COR-L47 (cell line): ENCODE measurements around the gene GPR89A.
"Not testable (repeated sequence)": the region's sequence is repeated elsewhere in the genome, so short reads cannot be mapped to it uniquely, and the experiment has no call there.

Experiments used
- DNase-seq: peaks from one replicate; lab custom pipeline; 2025; lab: John Stamatoyannopoulos, UW

The GPR89A gene

DNA sequence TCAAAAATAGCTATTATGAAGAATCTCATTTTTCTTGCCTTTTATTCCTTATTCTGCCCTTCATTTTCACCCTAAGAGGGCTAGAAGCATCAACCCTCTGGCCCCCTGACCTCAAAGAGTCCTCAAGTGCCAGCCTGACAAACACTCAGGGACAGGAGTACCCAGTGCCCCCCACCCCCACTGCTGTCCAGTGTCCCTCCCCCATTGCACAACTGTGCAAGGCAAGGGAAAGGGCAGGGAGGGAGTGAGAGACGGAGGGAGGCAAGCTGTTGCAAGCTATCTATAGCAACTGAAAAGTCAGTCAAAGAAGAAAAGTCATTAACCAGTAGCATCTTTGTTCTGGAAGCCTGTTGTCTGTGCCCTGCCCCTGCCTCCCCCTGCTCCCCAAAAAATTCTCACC, 78.3 kb downstream of the GPR89A start:
- not testable (repeated sequence) for DNase-seq

DNA sequence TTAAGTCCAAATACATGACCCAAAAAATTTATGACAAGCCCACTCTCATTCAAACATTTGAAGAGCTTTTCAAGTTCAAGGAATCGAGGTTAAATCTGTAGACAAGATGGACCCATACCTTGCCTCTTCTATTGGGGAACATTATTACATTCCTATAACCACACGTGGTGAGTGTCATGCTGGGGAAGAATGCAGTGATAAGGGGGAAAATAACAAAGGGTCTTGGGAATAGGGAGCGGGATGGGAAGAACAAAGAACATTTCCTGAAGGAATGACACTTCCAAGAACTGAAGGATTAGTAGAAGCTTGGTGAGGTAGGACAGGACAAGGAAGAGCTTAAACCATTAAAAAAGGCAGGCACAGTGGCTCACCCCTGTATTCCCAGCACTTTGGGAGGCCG, 80.5 kb downstream of the GPR89A start:
- no peak for DNase-seq

DNA sequence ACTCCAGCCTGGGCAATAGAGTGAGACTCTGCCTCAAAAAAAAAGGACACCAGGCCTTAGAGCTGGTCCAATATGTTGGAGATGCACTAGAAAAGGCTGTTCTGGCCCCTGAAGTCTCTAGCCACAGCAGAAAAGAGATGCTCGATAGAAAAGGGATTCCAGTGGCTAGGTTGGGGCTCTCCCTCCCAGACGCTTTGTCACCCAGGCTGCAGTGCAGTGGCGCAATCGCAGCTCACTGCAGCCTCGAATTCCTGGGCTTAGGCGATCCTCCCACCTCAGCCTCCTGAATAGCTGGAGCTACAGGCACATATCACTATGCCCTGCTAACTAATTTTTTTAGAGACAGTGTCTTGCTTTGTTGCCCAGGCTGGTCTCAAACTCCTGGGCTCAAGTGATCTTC, 81.1 kb downstream of the GPR89A start:
- no peak for DNase-seq

DNA sequence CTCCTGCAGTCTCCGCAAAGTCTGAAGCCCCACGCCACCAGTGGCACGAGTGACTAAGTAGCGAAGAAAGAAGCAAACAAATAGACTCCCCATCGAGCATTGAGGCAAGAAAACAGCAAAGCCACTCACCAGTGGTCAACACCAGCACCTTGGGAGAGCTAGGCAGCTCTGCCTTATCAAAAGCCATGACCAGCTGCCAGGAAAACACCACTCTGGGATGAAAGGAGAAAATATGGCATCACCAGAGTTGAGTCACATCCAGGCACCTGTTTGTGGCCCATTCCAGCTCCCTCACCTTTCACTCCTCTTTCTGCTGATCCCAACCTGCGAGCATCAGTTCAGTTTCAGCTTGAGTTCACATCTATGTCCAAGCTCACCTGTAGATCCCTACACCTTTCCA, 82.1 kb downstream of the GPR89A start:
- no peak for DNase-seq

DNA sequence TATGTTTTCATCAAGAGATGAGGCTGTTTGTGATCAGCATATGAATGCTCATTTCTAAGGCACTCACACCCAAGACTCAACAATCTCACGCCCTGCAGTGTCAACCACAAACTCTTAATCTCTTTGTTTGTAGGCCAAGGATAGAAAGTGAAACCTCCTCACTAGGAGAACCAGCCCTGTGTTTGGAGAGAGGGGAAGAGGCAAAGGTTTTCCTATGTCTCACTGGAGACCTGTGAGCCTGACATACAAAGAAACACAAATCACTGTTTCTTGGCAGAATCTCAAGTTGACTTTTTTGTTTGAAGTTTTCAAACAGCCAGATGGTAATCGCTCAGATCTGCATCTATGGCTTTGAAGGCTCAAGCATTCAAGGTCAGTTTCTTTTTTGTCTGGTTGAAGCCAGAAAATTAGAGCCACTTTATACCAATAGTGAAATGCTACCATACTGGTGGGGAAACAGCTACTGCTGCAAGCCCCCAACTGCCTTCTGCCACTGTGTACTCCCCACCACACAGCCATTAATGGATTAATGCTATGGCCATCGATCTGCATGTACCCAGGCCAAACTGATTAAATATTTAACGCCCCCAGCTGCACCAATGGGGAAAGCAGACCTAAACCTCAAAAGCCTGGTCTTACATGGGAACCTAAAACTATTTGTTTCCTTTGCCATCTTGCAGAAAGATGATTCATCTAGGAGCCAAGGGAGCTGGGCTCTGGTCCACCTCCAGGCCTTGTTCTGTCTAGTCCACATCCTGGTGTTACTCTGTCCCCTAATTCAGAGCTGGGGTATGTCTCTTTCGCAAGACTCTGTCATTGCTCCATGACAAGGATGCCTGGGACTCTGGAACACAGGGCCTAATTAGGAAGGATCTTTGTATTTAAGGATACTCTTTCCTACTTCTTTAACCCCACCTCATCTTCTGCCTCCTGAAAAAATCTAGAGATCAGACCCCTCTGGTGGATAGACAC, 83.1 kb downstream of the GPR89A start:
- DNase-seq: no peak

DNA sequence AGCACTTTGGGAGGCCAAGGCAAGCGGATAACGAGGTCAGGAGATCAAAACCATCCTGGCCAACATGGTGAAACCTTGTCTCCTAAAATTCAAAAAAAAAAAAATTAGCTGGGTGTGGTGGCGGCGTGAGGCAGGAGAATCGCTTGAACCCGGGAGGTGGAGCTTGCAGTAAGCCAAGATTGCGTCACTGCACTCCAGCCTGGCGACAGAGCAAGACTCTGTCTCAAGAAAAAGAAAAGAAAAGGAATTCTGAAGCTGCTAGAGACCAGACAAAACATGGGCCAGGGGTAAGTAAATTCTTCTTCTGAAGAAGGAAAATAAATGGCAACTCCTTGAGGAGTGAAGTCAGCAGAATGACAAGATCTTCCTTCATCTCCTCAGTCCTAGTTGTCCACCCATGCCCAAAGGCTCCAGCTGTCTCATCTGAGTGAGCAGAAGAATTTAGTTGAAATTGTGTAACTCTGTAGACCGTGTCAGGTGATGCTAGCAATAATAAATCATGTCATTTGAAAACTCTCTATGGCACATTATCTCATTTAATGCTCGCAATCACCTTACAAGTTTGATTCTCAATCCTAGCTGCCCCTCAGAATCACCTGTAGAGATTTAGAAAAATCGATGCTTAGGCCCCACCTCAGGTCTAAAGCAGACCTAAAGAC, 85.1 kb downstream of the GPR89A start:
- no peak for DNase-seq

DNA sequence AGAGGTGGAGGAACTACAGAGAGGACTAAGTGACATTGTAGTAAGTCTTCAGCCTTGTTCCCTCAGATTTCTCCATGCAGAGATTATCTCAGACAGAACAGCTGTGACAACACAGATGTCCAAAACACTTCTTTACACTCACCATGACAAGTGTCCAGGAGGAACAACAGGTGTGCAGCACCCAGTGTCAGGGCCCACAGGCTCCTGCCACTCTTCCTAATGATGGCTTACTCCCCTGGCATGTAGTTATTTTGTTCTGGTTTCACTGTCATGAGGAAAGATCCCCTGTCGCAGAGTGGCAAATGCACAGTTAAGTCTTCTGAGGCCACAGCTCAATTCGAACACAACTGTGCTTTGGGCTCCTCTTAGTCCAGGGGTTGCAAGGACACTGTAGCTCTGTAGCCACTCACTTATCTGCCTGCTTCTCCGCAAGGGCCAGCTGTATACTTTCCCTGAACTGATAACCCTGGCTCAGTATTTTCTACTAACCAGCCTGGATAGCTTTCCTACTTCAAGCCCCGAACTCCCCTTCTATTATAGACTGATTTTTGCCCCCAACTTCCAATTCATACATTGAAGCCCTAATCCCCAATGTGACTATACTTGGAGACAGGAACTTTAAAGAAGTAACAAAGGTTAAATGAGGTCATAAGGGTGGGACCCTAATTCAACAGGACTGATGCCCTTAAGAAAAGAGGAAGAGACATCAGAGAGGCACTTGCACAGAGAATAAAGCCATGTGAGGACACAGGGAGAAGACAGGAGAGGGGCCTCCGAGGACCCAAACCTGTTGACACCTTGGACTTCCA, 88.2 kb downstream of the GPR89A start:
- DNase-seq: no peak

DNA sequence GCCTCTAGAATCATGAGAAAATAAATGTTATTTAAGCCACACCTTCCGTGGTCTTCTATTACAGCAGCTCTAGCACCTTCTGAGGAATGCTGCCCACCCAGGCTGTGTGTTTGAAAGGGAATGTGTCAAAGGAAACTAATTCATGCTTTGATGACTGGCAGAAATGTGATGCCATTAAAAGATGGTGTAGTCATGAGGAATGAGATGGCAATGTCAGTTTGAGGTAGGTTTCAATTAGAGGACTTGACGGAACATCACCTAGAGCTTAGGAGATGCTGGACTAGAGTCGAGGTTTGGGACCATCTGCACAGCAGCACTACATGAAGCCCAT, 88.8 kb downstream of the GPR89A start:
- DNase-seq: no peak

DNA sequence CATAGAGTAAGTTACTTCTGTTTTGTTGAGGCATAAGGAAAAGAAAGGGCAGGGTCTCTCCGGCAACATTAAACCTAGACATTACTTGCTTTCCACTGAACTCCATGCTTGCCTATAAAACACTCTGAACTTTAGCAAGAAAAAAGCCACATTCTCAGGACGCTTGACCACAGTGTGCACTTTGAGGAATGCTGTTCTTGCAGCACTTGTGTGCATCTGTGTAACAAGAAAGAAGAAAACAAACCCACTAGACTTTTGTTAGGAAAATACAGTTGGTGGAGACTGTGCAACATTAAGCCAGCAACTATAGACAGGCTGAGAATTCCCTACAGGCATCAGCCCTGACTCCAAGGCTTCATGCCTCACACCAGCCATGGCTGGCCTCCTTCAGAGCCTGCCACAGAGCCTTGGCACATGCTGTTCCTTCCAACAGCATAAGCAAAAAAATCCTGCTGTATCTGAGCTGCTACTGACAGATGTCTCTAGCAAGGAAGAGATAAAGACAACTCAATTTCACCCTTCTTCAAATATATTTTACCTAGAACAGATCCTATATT, 93.6 kb downstream of the GPR89A start:
- no peak for DNase-seq

DNA sequence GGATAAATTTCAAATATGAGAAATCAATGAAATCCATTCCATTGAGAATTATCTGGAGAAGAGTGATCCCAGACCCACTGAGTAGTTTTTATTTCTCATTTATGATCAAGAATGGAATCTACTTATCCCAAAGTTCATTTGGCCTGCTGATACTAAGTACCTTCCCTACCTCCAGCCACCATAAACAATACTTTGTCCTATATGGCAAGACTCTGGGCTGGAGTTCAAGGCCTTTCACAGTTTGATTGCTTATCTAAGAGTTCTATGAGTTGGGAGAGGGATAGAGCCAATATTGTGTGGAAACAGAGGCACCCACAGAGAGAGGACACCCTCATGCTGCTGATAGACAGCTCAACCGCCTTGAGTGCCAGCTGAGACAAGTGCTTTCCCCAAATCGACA, 94.3 kb downstream of the GPR89A start:
- no peak for DNase-seq

DNA sequence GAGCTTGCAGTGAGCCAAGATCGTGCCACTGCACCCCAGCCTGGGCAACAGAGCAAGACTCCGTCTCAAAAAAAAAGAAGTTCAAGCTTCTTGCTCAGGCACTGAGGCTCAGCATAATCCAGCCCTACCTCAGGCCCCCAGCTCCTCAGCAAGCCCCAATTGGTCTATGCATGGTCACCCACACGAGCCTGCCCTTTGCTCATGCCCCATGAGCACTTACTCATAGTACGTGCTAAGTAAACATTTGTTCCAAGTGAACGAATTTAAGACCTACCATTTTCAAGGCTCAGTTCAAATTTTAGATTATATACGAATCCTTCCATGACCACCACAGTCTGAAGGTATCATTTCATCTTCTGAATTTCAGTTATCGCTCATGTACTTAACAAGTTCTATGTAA, 95.0 kb downstream of the GPR89A start:
- no peak for DNase-seq

DNA sequence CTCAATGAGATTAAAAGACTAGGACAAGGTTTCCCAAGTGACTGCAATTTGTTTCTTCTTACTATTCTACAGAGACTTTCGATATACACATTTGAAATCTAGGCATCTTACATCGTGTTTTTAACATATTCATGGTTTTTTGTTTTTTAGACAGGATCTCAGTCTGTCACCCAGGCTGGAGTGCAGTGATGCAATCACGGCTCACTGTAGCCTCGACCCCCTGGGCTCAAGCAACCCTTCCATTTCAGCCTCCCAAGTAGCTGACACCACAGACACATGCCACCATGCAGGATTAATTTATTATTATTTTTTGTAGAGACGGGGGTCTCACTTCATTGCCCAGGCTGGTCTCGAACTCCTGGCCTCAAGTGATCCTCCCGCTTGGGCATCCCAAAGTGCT, 97.8 kb downstream of the GPR89A start:
- no peak for DNase-seq

DNA sequence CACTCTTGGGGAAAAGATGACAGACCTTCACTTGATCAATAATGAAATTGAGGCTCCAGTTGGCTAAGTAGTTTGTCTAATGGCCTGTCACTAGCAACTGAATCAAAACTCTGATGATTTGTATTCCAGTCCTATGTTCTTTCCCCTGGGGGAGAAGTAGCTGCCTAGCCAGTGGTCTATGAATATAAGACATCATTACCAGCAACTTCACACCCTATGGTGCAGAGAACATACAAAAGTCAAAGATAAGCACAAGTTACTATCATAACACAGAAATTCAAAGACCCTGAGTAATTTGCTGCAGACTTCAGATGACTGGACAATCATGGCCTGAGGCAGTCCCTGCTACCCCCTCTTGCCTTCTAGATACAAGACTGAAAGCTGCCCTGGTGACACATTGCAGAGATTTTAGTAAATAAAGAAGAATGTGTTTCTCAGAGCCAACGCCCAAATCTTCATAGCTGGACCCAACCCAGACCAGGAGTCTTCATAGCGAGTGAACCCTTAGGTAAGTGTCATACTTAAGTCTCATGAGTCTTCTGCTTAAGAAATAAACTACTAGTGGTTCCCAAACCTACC, 98.4 kb downstream of the GPR89A start:
- DNase-seq: no peak

DNA sequence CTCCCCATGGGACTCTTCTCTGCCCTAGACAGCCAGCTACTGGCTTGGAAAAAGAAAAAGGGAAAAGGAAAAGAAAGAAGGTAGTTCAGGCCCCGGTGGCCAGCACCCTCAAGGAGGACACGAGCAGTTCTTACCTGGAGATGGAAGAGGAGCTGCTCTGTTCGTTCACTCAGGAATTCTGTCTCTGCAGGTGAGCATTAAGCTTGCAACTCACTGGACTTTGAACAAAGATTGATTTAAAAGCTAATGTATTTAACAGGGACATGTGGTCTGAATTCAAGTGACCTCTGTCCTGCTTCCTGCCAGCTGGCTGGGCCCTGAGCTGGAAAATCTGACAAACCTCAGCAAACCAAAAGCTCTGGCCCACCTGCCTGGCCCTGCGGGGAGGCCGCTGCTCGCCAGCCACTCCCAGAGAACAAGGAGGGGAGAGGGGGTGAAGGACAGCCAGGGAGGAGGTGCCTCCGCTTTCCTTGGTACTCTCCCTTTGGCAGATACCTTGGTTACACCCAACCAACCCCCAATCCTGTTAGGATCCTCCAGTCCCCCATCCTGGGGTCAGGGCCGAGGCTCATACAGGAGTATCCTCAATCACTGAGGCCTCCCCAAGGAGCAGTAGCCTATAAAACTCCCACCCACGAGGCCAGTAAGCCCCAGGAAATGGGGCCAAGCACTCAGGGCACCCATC, 99.5 kb downstream of the GPR89A start, which contains the start of gene PDZK1:
TSS of gene PDZK1 (minus strand) at position 186 of the 685 bp plus-strand sequence. CDS start 19,347 bp downstream, outside the sequence.
- DNase-seq: no peak

DNA sequence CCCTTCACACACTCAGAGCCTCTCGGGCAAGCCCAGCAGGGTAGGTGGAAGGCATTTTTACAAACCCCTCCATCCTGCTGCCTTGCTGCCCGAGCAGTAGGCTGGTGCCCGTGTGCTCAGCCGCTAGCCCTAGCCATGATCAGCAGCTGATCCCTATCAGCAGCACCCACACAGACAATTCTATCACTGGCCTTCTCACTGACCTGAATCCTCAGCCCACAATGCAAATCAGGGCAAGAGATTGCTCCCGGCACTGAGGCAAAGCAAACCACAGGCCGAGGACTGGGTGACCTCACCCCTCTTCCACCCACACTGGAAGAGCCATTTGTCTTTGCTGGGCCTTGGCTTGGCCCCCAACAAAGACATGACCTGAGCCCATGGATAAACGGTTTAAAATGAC, 100.3 kb downstream of the GPR89A start:
- no peak for DNase-seq

DNA sequence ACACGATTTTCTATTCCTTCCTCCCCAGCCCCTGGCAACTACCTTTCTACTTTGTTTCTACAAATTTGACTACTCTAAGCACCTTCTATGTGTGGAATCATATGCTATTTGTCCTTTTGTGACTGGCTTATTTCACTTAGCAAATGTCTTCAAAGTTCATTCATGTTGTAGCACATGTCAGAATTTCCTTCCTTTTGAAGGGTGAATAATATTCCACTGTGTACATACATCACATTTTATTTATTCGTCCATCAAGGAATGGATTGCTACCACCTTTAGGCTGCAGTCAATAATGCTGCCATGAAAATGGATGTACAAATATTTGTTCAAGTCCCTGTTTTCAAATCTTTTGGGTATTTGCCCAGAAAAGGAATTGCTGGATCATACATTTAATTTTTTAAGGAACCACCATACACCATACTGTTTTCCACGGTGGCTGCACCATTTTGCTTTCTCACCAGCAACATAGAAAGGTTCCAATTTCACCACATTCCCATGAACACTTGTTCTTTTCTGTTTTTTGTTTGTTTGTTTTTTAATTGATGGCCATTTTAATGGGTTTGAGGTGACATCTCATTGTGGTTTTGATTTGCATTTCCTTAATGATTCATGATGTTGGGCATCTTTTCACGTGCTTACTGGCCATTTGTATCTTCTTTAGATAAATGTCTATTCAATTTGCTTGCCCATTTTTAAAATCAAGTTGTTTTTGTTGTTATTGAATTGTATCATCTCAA, 102.7 kb downstream of the GPR89A start:
- DNase-seq: no peak

DNA sequence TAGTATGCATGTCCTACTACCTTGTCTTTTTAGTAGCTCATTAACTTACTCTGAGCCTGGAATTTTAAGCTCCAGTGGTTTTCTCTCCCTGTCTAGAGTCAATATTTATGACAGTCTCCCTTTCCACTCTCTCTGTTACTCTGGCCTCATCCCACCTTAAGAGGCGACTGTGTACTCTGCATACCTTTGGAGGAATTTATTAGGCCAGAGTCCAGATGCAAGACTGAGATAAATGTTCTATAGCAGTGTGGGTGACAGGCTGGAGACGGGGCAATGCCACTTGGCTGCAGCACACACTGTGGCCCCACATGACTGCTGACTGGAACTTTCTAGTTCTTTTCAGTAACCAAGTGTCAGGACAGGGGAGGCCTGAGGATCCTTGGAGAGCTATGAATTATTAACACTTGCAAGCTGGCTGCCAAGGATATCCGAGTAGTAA, 103.4 kb downstream of the GPR89A start:
- DNase-seq: no peak

DNA sequence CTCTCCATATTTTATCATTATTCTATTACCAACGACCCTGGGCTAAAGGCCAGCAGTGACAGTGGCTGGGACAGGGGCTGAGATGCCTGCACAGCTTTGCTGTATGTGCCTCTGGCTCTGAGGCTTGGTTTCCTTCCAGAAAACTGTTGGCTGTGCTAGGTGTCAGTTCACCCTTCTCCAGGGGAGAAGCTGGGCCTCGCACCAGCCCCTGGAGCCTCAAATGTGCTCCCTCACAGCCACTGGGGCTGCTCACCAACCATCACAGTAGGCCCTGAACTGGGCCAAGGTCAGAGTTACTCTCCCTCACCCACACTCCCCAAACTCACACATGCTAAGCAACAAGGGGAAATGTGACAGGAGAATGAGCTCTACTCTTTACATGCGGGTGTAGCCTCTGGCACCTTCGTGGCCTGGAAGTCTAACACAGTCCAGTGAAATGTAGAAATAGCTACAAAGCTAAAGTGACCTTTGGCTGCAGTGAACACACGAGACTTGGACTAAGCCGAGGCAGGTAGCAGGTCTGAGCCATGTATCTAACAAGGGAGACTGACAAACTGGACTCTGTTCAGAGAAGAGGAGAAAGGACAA, 106.8 kb downstream of the GPR89A start:
- DNase-seq: no peak

DNA sequence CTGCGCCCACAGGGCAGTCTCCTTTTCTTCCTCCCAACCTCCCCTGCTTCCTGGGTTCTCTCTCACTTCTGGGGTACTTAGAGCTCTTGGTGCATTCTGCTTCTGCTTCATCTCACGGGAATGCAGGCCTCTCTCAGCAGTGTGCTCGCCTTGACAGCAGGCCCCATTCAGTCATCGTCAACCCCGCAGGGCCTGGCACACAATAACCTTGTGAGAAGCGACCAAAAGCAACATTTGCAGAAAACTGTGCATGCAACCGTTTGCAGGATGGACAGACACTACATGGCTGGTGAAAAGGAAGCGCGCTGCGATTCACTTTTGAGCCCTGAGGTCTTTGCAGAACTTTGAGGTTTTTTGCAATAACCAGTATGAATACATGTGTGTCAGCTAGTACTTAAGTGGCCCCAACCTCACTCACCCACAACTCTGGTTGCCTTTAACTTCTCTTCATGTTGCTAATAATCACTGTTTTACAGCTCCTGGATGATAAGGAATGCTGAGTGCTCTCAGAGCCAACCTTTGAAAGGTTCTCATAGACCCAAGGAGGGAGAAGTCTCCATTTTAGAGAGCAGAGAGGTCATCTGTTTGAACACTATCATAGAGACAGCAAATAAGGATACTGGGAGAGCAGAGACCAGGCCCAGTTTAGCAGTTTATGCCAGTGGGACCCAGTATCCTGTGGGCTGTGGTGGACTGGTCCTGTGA, 109.0 kb downstream of the GPR89A start:
- DNase-seq: no peak
